ENCODE results near the gene LRRC66.

Gene LRRC66

DNA sequence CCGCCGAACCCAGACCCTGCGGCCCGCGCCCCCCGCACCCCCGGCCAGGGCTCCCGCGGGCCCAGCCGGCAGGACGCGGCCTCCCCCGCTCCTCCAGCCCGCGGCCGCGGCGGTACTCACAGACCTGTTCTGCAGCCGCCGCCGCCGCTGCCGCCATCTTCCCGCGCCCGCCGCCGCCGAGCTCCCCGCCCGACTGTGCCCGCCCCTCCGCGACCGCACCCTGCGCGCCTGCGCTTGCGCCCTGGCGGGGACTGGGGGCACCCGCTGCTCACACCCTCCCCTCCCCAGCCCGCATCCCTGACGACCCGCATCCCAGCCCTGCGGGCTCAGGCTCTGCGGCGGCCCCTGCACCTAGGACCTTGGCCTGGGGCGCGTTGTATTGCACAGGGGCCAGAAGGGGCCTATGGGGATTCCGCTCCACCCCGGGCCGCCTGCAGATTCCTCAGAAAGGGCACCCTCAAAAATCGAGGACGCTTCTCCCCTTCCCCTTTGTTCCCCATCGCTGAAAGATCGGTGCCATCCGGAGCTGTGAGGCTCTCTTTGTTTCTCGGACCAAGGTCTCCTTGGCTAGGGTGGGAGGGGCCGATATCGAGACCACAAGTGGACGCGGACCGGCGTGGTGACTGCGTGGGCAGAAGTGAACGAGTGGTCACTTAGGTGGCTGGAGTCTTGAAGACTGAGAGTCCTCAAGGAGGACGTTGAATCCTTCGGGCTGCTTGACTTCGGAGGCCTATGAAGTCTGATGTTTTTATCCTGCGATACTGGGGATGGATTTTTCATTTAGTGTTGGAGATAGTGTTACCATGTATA is 18.1 kb upstream of the LRRC66 start, which contains the start of gene SGCB:
Gene SGCB, minus strand, starts transcription at position 197 of the 810 bp plus-strand sequence. Its CDS starts 40 bp downstream, at position 157.
- TF ChIP-seq POLR2A (IDR thresholded peaks at IDR 0.05; ENCODE audit: low read depth, low read length) (peak; percentile 51; the same call in 1 of the 2 replicates), POLR2AphosphoS5 (IDR thresholded peaks at IDR 0.05; ENCODE audit: low read depth, low read length) (no peak), TAF1 (IDR thresholded peaks at IDR 0.05; ENCODE audit: borderline replicate concordance, low read depth, low read length) (no peak)
- peak; percentile 65 for DNase-seq (ENCODE audit: insufficient read length)
- no peak for FAIRE-seq

DNA sequence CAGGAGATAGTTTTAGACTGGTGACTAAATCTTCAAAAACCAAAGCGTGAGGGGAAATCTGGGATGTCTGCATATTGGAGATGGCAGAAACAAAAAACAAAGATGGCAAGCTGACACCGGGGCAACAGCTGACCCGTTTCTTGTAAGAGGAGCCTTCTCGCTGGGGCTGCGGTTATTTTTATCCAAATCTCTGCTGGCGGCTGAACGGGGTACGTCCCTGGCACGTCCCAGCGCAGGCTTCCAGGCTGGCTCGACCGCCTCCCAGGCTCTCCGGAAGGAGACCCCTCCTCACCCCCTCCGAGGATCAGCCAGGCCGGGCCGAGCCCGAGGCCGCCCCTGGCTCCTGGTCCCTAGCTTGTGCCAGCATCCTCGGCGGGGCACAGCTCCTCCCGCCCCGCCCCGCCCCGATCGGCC is 17.5 kb upstream of the LRRC66 start:
- peak; percentile 77 for FAIRE-seq
- peak; percentile 29 for DNase-seq (ENCODE audit: insufficient read length)
- TF ChIP-seq POLR2AphosphoS5 (IDR thresholded peaks at IDR 0.05; ENCODE audit: low read depth, low read length) (no peak), TAF1 (IDR thresholded peaks at IDR 0.05; ENCODE audit: borderline replicate concordance, low read depth, low read length) (no peak), POLR2A (IDR thresholded peaks at IDR 0.05; ENCODE audit: low read depth, low read length) (no peak)

DNA sequence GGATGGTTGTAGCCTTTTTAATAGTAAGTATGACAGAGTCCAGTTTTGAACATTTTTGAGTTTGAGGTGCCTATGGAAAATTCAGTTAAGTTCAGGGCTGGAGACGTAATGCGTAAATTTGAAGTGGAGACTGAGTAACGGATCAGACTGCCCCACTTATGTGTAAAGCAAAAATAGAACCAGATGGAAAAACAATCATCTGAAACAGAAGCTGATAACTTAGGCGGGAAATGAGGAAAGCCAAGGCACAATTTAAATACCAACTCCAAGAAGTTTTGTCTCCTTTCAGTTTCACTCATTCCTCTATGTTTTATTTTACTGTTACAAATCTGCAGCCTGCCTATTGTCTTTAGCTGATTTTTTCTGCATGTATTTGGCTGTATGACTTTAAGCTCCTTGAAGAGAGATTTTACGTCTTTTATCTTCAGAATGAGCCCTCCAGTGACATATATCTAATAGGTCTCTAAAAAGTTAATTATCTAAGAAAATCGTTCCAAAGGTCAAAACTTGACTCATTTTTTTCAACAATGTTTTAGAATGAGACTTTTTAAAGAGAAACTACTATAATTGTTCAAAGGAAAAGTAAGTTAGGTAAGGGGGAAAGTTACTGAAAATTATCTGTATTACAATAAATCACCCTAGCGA is 16.8 kb upstream of the LRRC66 start:
- TF ChIP-seq TAF1 (IDR thresholded peaks at IDR 0.05; ENCODE audit: borderline replicate concordance, low read depth, low read length) (no peak), POLR2AphosphoS5 (IDR thresholded peaks at IDR 0.05; ENCODE audit: low read depth, low read length) (no peak), POLR2A (IDR thresholded peaks at IDR 0.05; ENCODE audit: low read depth, low read length) (no peak)
- FAIRE-seq = peak; percentile 70
- no peak for DNase-seq (ENCODE audit: insufficient read length)

DNA sequence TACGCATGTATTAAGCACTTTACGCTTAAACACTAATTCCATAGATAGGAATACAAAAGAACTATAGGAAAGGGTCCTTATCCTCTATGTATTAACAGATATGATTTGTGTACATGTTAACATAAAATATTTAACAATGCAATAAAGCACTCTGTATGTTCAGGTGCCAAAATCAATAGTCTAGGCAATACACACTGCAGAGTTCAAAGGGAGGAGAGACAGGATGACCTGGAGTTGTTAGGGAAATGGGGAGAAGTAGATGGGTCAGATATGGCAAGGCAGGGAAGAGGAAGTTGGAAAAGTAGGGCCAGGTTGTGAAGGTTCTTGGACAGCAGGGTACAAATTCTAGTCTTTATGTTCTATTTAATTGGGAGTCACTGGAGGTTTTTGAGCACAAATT is 15.0 kb upstream of the LRRC66 start:
- no peak for FAIRE-seq
- TF ChIP-seq POLR2AphosphoS5 (IDR thresholded peaks at IDR 0.05; ENCODE audit: low read depth, low read length) (no peak), POLR2A (IDR thresholded peaks at IDR 0.05; ENCODE audit: low read depth, low read length) (no peak), TAF1 (IDR thresholded peaks at IDR 0.05; ENCODE audit: borderline replicate concordance, low read depth, low read length) (no peak)
- DNase-seq (ENCODE audit: insufficient read length) = no peak

DNA sequence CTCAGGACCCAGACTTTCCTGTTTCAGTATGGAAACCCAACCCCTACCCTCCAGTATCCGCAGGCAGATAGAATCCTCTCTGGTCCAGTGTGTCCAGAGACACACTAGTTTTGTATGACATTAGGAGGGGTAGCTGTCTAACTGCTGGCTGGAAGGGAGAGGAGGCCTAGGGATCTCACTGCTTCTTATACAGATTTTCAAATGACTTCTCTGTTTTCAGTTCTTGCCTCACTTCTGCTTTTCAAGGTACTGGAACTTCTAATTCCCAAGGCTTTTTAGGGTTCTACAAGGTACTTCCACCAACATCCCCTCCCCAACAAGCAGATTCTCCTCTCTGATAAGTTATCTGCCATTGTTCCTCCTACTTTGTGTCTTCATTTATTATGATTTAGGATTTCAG is 11.8 kb upstream of the LRRC66 start:
- DNase-seq (ENCODE audit: insufficient read length) (no peak), FAIRE-seq (no peak)
- TF ChIP-seq POLR2A (IDR thresholded peaks at IDR 0.05; ENCODE audit: low read depth, low read length) = no peak
- TF ChIP-seq TAF1 (IDR thresholded peaks at IDR 0.05; ENCODE audit: borderline replicate concordance, low read depth, low read length) = no peak
- TF ChIP-seq POLR2AphosphoS5 (IDR thresholded peaks at IDR 0.05; ENCODE audit: low read depth, low read length) = no peak

DNA sequence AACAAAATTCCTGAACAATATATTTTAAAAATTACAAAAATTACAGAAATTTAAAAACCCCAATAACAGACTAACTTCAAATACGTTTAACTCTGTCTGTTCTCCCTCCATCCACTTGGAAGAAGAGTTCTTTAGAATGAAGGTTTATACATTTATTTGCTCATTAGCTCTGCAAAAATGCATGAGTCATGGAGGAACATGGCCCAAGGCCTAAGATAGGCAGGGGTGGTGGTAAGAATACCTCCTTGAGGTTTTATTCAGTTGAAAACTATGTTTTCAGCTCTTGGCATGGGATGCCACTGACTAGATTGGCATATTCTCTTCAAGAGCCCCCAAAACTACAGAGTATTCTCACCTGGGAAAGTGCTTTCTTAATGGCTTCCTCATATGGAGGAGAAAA is 8.8 kb upstream of the LRRC66 start:
- DNase-seq (ENCODE audit: insufficient read length) (no peak), FAIRE-seq (no peak)
- no peak for TF ChIP-seq POLR2AphosphoS5 (IDR thresholded peaks at IDR 0.05; ENCODE audit: low read depth, low read length)

DNA sequence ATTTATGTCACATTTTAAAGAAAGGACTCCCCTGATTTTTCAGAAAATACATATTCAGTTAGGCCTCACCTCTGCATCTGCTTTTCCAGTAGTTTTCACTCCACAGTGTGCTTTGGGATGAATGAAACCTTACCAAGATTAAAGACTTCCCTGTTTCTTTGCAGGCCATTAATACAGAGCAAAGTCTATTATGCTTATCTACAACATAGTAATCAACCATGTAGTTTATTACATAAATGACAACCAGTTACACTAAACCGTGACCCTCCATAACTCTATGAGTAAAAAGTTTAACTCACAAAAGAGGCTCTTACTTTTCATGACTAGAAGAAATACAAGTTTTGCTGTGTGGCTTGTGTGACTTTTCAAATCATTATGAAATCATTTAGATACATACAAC is 2.3 kb downstream of the LRRC66 start:
- TF ChIP-seq POLR2A (IDR thresholded peaks at IDR 0.05; ENCODE audit: low read depth, low read length) = no peak
- DNase-seq (ENCODE audit: insufficient read length) (no peak), FAIRE-seq (no peak)

DNA sequence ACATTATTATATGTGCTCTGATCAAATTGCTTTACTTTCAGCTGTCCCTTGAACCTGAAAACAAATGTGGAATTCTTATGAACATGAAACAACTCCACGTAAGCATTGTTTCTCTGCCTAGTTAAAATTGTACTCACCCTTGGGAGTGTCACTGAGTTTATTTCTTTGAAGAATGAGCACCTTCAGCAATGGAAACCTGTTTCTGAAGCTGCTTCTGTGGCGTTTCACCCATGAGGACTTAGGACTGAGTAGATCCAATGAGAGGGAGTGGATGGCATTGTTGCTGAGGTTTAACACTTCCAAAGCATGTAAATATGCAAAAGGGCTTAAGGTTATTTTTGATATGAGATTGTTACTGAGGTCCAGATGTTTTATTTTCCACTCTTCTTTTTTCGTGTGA is 3.2 kb downstream of the LRRC66 start:
- TF ChIP-seq TAF1 (IDR thresholded peaks at IDR 0.05; ENCODE audit: borderline replicate concordance, low read depth, low read length) (no peak), POLR2AphosphoS5 (IDR thresholded peaks at IDR 0.05; ENCODE audit: low read depth, low read length) (no peak), POLR2A (IDR thresholded peaks at IDR 0.05; ENCODE audit: low read depth, low read length) (no peak)
- DNase-seq (ENCODE audit: insufficient read length) (no peak), FAIRE-seq (peak; percentile 30)

DNA sequence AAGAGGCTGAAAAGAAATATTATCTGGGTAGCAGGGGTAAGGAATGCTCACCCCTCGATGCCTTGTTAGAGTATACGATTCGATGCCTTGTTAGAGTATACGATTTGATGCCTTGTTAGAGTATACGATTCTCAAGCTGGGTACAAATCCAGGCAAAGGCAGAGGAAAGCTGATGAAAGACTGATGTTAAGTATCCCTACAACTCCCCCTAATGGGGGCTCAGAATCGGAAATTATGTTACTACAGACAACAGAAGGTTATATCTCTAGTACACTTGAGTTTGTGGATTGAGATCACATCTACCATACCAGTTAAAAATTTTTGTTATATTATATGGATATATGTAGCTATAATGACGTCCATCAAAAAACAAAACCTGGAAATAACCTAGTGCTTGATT is 4.8 kb downstream of the LRRC66 start:
- DNase-seq (ENCODE audit: insufficient read length) (no peak), FAIRE-seq (no peak)

DNA sequence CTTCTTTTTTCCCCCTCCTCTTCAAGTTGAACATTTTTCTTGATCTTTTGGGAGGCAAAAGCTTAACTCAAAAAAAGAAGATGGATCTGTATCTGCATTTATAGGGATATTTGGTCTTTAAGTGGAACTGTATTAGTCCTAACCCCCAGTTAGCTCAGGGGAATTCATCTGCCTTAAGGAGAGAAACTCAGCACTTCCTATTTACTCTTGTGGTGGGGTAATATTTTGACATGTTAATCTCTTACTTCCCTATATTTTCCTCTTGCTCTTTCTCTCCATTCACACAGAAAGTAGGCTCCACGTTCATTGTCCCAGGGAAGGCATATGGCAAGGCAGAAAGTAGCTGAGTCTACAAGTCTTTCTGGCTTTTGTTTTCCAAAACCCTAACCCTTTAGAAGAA is 5.3 kb downstream of the LRRC66 start:
- FAIRE-seq = no peak
- TF ChIP-seq POLR2A (IDR thresholded peaks at IDR 0.05; ENCODE audit: low read depth, low read length) (no peak), POLR2AphosphoS5 (IDR thresholded peaks at IDR 0.05; ENCODE audit: low read depth, low read length) (no peak), TAF1 (IDR thresholded peaks at IDR 0.05; ENCODE audit: borderline replicate concordance, low read depth, low read length) (no peak)
- no peak for DNase-seq (ENCODE audit: insufficient read length)

More for the DNA sequence above, 4.8 kb downstream of the LRRC66 start:
- TF ChIP-seq POLR2AphosphoS5 (IDR thresholded peaks at IDR 0.05; ENCODE audit: low read depth, low read length) (no peak), POLR2A (IDR thresholded peaks at IDR 0.05; ENCODE audit: low read depth, low read length) (no peak), TAF1 (IDR thresholded peaks at IDR 0.05; ENCODE audit: borderline replicate concordance, low read depth, low read length) (no peak)

DNA sequence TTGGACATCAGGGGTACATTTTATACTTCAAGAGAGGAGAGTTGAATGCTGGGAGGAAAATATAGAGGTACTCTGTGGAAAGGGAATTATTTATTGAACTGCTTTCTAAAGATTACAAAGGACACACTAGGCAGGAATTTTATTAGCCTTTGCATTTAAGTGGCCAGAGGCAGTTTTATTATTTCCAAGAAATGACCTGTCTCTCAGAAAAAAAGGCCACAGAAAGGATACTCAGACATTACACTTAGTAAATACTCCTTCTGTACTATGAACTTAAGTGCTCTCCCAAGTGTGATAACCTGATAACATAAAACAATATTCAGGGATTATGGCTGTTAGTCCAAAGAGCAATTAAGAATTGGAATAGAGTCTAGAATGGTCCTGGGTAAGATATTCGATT is 7.5 kb downstream of the LRRC66 start:
- TF ChIP-seq POLR2A (IDR thresholded peaks at IDR 0.05; ENCODE audit: low read depth, low read length) (no peak), TAF1 (IDR thresholded peaks at IDR 0.05; ENCODE audit: borderline replicate concordance, low read depth, low read length) (no peak)
- FAIRE-seq (no peak), DNase-seq (ENCODE audit: insufficient read length) (no peak)

DNA sequence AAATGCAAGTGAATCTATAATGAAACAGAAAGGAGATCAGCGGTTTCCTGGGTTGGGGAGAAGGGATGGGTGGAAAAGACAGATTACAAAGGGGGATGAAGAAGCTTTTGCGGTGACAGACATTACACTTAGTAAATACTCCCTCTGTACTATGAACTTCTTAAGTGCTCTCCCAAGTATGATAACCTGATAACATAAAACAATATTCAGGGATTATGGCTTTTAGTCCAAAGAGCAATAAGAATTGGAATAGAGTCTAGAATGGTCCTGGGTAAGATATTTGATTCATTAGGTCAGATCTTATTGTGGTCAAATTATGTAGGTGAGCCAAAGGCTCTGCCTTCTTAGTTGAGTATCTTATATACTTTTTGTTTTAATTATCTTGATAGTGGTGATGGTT is 9.2 kb downstream of the LRRC66 start:
- no peak for TF ChIP-seq POLR2AphosphoS5 (IDR thresholded peaks at IDR 0.05; ENCODE audit: low read depth, low read length)
- no peak for TF ChIP-seq TAF1 (IDR thresholded peaks at IDR 0.05; ENCODE audit: borderline replicate concordance, low read depth, low read length)
- TF ChIP-seq POLR2A (IDR thresholded peaks at IDR 0.05; ENCODE audit: low read depth, low read length) = no peak
- DNase-seq (ENCODE audit: insufficient read length) (no peak), FAIRE-seq (no peak)

Data from GM12892 (cell line).